Measurements from ENCODE around the gene CNNM1.

CNNM1 gene

DNA sequence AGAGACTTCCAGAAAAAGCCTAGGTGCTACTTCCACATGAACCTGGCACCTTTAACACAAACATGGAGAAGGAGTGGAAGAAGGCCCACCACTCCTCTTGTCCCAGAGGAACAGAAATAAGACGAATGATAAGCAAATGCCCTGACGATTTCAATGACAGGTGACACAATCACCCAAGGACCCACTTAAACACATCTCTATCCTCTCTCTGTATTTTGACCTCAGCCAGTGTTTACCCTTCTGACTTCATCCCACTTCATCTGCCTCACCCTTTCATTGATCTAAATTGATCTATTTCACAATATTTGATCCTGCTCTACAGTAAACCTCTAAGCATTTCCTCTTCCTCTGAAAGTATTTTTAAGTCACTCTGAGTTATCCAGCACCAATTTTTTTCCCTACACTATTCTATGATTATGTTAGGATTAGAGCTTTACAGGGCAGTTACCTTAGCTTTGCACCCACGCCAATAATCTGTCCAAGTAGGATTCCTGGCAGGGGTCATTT is 92.1 kb downstream of the CNNM1 start:
- DNase-seq (ENCODE audit: low read depth), result no peak

DNA sequence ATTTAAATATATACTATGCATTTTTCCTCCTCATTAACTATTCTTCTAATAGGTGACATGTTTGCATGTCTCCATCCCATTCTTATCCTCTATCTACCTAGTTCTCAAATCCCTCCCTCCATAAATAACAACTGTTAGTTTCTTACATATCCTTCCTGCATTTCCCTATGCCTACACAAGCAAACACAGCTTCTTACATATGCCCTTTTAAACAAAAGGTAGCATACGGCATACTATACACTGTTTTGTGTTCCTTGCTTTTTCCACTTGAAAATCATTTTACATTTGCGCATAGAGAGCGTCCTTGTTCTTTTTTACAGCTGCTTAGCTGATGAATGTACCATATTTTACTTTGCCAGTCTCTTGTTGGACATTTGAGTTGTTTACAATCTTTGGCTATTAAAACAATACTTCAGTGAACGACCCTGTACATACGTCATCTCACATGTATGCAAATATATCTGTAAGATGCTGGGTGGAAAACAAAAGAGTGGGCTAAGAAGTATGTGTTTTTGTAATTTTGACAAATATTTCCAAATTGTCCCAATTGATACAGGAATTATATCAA is 93.5 kb downstream of the CNNM1 start:
- DNase-seq (ENCODE audit: low read depth), result no peak

DNA sequence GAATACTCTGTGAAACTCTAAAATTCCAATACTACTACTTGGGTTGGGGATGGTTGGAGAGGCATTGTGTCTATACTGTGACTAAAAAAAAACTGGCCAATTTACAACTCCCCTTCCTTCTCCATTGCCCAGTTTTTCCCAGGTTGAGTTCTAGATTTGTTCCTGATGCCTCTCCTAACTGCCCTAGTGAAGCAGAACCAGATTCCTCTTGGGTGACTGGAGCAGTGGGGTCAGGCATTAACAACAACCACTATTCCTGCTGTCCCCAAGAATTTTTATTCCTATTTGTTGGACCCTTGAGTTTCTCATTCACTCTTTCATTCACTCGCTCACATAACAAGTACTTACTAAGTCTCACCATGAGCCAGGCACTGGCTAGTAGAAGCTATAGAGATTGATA is 95.5 kb downstream of the CNNM1 start:
- no peak for DNase-seq (ENCODE audit: low read depth)

DNA sequence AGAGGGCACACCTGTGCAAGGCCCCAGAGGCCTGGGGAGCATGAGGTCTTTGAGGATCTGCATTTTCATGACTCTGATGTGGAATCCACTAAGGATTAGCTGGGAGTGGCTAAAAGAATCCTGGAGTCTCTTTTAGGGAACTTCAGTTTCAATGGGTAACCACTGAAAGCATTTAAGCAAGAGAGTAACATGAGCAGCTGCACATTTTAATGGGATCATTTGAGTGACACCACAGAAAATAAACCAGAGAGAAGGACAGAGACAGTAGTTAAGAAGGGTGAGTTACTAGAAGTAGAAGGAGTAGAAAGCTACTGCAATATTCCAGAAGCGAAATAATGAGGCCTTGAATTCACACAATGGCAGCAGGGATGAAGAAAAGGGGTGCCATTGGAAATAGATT is 96.0 kb downstream of the CNNM1 start:
- DNase-seq (ENCODE audit: low read depth), result no peak

DNA sequence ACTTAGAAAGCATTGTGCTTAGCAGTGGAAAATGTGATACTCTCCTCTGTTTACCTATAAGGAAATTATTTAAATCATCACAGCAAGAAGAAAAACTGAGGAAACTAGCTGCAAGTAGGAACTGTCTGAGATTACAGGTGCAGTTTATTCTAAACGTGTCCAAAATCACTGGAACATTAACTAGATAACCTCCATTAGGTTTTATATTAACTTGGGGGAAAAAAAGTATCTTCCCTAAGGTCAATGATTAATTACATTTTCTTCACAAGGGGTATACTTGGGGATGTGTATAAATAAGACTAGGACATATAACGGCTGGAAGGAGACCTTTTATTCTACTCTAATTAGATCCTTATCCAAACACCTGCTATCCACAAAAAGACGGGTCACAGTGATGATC is 97.5 kb downstream of the CNNM1 start:
- no peak for DNase-seq (ENCODE audit: low read depth)

DNA sequence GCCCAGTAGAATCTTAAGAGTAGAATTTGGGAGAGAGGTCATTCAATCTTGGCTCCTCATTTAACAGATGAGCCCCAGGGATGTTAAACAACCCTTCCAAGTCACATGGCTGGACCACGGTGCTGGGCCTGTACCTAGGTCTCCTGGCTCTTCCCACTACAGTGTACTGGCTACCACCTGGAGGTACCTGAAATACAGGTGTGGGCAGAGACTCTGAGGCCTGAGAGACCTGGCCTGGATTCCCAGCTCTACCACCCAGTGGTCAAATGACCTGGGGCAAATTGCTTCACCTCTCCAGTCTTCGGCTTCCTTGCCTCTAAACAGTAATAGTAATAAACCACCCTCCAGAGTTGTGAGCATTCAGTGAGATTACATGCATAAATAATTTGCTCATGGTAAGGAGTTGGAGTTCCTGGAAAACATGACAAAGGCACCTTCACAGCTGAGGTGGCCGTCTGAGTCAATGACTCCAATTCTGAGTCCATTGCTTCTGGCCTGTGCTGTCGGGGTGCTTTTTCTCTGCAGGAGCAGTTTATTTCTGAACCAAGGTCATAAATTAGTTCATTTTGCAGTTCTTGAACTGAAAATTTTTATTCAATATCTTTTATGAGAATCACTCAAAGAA is 98.5 kb downstream of the CNNM1 start:
- no peak for DNase-seq (ENCODE audit: low read depth)

DNA sequence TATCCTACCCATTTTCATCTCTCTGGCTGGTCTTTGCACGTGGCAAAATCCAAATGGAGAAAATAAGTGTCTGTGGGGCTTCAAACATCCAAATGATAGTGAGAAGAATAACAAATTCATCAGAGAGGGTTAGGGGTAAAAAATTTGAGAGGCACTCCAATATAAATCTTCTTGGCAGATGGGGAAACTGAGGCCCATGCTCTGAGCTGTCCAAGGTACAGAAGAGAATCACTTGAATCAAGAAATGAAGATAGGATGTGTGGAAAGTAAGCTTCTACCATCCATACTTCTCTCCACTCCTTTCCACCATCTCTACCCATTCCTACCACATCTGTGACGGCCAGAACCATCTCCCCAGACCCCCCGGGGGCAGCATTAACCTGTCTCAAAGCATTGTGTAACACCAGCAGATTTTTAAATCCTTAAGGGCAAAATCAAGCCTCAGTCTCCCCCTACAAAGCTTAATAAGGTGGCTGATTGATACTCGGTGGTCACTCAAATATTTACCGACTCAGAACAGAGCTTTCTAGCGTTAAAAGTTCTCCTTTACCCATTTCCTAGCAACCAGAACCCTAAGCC is 100.5 kb downstream of the CNNM1 start:
- no peak for DNase-seq (ENCODE audit: low read depth)

DNA sequence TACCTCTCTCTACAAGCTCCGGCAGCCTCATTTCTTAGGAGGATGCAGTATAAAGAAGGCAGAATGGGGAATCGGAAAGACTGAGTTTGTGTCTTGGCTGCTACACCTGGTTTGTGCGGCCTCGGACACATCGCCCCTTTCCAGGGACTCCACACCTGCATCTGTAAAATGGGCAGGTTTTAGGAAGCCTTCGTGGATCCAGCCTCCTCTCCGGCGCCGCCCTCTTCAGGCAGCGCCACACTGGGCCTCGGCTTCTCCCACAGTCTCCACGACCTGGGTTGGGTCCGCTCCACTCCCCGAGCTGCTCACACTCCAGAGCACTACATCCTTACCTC is 100.9 kb downstream of the CNNM1 start:
- no peak for DNase-seq (ENCODE audit: low read depth)

DNA sequence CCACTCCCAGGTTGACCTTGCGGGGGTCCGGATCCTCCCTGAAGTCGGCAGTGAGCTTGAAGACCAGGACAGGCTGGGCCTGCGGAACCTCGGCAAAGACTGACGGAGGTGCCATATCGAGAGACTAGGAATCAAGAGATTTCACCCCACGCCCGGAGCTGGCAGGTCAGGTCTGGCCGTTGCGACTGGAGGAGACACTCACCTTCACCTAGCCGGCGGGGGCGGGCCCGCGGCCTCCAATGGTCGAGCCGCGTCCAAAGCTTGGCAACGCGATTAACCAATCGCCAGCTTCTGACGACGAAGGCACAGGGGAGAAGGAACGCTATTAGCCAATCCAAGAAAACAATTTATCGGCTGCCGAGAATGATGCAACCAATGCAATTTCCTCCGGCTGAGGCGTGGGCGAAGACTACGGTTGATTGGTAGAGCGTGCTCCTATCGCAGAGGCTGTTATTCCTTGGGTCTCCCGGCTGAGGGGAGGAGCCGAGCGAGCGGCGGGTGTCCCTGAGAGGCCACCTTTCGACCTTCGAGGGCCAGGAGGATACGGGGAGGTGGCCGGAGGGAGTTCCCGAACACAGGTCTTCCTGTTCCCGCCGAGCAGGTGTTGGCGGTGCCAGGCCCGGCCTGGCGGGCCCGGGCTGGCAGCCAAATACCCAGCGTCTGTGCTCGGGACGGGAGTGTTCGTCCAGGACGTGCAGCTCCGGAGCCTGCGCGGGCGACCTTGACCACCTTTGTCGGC is 101.5 kb downstream of the CNNM1 start, which contains the start of gene GOT1:
TSS of gene GOT1 (minus strand) at position 174 of the 739 bp plus-strand sequence. CDS start at position 115, 59 bp downstream.
- DNase-seq (ENCODE audit: low read depth), result peak; percentile 88

DNA sequence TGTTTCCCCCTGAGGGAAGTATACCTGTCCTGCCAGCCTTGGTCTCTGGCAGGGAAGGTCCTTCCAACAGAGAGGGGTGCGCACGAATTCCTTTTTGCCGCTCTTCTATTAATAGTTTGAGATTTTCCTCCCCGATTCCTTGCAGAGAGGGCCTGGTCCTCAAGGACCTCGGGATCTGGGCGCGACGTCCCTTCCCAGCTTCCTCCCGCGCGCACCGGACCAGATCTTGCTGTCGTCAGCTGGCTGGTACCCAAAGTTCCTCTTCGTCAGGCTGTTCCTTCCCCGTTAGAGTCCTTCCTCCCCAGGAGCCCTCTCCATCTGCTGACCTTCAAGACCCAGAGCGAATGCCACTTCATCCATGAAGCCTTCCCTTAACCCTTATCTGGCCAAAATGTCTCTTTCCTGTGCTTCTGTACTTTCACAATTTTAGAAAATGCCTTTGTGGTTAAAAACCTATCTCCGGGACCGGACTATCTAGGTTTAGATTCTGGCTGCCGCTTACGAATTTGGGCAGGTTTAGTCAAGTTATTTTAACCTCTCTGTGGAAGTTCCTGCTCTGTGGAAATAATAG is 102.1 kb downstream of the CNNM1 start:
- DNase-seq (ENCODE audit: low read depth), result no peak

DNA sequence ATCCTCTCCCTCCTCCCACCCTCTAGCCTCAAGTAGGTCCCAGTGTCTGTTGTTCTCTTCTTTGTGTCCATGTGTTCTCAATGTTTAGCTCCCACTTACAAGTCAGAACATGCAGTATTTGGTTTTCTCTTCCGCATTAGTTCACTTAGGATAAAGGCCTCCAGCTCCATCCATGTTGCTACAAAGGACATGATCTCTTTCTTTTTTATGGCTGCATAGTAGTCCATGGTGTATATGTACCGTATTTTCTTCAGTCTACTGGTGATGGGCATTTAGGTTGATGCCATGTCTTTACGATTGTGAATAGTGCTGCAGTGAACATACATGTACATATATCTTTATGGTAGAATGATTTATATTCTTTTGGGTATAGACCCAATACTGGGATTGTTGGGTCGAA is 102.9 kb downstream of the CNNM1 start:
- no peak for DNase-seq (ENCODE audit: low read depth)

DNA sequence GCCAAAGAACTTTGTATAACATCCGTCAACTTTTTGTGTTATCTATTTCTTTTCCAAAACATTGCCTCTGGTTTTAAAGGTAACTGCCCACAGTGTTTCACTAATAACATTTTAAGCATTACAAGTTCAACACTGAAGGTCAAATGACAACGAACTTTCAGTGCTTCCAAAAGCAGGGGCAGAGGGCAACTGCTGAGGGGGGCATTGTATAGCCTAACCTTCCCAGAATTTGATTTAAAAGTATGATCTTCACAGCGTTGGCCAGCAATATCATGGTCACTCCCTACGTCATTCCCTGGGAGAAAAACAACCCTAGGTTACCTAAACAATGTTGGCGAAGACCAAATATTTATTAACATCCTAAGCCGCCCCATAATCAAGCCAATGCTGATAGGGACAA is 103.7 kb downstream of the CNNM1 start:
- DNase-seq (ENCODE audit: low read depth), result no peak

DNA sequence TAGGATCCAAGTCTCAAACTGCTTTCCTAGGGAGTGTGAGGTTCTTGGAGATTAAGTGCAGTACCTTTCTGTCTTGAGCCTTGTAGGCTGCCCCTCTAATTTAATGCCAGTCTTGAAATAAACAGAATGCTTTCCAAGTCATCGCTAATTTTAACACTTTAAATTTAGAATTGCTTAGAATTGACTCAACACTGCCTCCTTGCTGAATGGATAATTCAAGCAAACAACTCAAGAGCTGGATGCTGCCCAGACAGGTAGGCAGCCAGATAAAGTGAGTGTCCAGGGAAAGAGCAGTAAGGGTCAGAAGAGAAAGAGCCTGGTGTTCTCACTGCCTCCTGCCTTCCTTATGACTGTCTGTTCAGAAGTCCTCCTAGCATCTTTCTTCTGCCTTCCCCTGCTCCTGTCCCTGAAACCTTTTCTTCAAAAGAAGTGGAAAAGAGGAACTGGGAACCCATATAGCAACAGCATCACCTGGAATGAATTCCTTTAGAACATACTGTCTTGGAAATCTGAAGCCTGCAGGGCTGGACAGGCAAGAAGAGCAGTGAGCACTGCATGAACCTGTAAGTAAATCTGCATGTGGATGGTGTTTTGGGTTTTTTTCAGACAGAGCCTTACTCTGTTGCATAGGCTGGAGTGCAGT is 104.3 kb downstream of the CNNM1 start:
- DNase-seq (ENCODE audit: low read depth), result no peak

DNA sequence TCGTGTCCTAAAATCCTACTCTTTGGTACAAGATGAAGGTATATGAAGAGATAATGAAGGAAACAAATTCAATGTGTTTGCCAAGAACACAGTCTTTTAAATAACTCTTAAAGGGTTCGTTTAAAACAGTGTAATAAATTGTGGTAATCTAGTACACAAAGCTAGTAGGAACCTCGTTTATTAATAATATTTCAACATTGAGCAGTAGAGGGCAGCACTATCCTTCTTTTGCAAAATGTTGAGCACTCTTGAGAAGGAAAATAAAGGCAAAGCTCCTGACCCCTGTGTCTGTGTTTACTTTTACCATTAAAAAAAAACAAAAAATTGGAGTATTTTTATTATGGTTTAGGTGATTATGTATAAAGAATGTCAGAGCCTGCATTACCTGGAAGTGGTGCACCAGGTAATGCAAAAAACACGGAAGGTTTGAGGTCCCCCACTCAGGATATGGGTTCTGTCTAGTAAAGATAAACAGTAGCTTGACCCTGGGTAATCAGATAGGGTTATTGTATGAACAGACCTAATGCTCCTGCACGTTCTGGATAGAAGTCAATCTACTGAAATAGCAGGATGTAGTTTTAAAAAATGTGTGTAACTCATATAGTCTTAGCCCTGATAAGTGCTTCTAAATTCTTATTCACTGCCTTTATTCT is 107.0 kb downstream of the CNNM1 start:
- no peak for DNase-seq (ENCODE audit: low read depth)

DNA sequence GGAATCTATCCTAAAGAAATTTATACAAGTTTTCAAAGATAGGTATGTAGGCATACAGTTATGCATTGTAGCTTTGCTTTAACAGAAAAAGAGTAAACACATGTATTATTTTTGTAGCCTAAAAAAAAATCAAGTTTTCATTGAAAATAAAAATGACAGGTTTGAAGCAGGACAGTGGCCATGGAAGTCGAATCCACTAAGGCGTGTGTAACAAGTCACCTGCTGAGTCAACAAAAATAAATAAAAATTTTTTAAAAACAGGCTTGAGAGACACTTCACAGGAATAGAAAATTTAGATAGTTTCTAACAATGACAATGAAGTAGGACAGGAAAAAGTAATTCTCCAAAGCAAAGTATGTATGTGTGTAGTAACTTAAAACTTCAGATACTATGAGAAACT is 109.7 kb downstream of the CNNM1 start:
- no peak for DNase-seq (ENCODE audit: low read depth)

DNA sequence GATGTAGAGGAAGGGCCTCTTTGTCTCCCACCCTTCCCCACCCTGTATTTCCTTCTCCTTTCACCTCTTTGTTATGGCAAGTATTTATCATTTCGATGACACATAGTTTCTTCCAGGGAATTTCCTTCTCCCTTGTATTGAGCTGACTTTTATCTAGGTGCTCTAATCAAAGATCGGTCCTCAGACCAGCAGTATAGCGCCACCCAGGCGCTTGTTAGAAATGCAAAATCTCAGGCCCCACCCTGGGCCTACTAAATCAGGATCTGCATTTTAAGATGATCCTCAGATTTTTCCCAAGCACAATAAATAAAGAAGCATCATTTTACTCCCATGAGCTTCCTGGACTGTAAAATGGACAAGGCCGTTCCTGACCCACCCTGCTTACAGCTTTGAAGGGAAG is 113.2 kb downstream of the CNNM1 start:
- no peak for DNase-seq (ENCODE audit: low read depth)

DNA sequence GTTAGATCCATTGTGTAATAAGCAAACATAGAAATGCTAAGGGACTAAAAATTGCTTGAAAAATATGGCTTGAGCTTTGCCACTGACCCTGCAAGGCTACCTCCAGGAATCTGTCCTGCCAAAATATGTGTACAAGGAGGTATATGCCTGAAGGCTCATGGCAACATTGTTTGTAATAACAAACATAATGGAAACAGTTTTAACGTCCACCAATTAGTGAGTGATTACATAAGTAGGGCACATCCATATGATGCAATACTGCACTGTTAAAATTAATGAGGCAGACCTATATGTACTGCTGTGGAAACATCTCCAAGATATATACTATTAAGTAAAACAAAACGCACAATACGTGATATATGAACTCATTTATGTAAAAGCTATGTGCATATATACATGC is 114.3 kb downstream of the CNNM1 start:
- DNase-seq (ENCODE audit: low read depth), result no peak
